Measurements from ENCODE around the gene KCP.

DNA sequence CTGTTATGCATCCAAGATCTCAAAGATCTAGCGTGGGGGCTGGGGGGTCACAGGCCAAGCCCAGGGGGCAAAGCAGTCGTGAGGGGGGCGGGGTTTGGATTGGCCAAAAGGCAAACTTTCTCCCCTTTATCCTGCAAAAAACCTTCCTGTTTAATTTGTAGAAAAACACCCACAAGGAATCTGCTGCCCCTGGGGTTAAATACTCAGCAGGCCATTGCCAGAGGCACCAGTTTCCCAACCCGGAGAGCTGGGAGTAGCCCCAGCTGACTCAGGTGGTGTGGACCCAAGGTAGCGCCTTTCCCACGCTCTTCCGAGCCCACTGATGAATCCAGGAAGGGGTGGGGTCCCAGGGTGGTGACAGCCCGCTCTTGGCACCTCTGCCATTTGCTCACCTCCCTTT lies 21.4 kb downstream of the KCP start:
- TF ChIP-seq, protein P1, sequence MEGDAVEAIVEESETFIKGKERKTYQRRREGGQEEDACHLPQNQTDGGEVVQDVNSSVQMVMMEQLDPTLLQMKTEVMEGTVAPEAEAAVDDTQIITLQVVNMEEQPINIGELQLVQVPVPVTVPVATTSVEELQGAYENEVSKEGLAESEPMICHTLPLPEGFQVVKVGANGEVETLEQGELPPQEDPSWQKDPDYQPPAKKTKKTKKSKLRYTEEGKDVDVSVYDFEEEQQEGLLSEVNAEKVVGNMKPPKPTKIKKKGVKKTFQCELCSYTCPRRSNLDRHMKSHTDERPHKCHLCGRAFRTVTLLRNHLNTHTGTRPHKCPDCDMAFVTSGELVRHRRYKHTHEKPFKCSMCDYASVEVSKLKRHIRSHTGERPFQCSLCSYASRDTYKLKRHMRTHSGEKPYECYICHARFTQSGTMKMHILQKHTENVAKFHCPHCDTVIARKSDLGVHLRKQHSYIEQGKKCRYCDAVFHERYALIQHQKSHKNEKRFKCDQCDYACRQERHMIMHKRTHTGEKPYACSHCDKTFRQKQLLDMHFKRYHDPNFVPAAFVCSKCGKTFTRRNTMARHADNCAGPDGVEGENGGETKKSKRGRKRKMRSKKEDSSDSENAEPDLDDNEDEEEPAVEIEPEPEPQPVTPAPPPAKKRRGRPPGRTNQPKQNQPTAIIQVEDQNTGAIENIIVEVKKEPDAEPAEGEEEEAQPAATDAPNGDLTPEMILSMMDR (IDR thresholded peaks at IDR 0.05), result no peak
- no peak for TF ChIP-seq EZH2 (IDR thresholded peaks at IDR 0.05; ENCODE audit: borderline replicate concordance, insufficient read depth, low read depth, low read length, poor library complexity, severe bottlenecking)
